CD14-positive monocyte (primary cell): Measurements from ENCODE around the gene TNFRSF1A. TPM values are rescaled to one million over a fixed set of nuclear protein-coding genes. Genes with fewer than 3 reads are reported as not detected.

Experiments used
- DNase-seq, 3 donors: peaks; one replicate each; pipeline ENCODE4 v3.0.0-alpha.2; 2011 to 2022
- H2AFZ ChIP-seq: 2 replicates; pipeline ENCODE4 v1.6.0; 2012; ENCODE audit warnings: mild to moderate bottlenecking, low read depth, low read length, inconsistent platforms; ENCODE audit not compliant: insufficient read depth, poor library complexity, severe bottlenecking
- H3K27ac ChIP-seq, 2 donors: 1 replicate in 1 of 2; 2 replicates in 1 of 2; pipeline ENCODE4 v1.5.1; 2012 to 2013; ENCODE audit warnings: low read length in 2 of 2, control low read depth in 1 of 2, inconsistent platforms in 1 of 2, low read depth in 1 of 2, mild to moderate bottlenecking in 1 of 2
- H3K27me3 ChIP-seq, 2 donors: one replicate each; pipeline versions ENCODE4 v1.6.0 to v1.6.1; 2011 to 2013; ENCODE audit warnings: low read length in 2 of 2; ENCODE audit not compliant: control insufficient read depth in 2 of 2, insufficient read depth in 2 of 2
- H3K36me3 ChIP-seq, 2 donors: replicated peaks in 1 of 2; 1 replicate in 1 of 2; 2 replicates in 1 of 2; pipeline versions ENCODE4 v1.5.1 to v1.6.1; 2012 to 2013; ENCODE audit warnings: low read length in 2 of 2, control low read depth in 1 of 2, inconsistent platforms in 1 of 2, mild to moderate bottlenecking in 1 of 2; ENCODE audit not compliant: insufficient read depth in 2 of 2, control insufficient read depth in 1 of 2
- H3K4me1 ChIP-seq, 2 donors: 1 replicate in 1 of 2; 2 replicates in 1 of 2; pipeline versions ENCODE4 v1.5.1 to v1.6.1; 2012 to 2013; ENCODE audit warnings: low read length in 2 of 2, control low read depth in 1 of 2, inconsistent platforms in 1 of 2, mild to moderate bottlenecking in 1 of 2, moderate library complexity in 1 of 2; ENCODE audit not compliant: insufficient read depth in 2 of 2, control insufficient read depth in 1 of 2
- H3K4me2 ChIP-seq: replicated peaks from 2 replicates; pipeline ENCODE3; 2012; ENCODE audit warnings: low read length, moderate library complexity, mild to moderate bottlenecking; ENCODE audit not compliant: poor library complexity, severe bottlenecking; ENCODE audit errors: extremely low read depth
- H3K4me3 ChIP-seq, 3 experiments: fragments of 200-600 bp in 1 of 3; sonication (generic) in 1 of 3; replicated peaks in 1 of 3; 1 replicate in 2 of 3; 2 replicates in 1 of 3; pipeline ENCODE4 v1.5.1; 2011 to 2013; ENCODE audit warnings: low read length in 3 of 3, mild to moderate bottlenecking in 3 of 3, control low read depth in 2 of 3, low read depth in 2 of 3, inconsistent platforms in 1 of 3, moderate library complexity in 1 of 3
- H3K79me2 ChIP-seq: 2 replicates; pipeline ENCODE4 v1.6.0; 2012; ENCODE audit warnings: mild to moderate bottlenecking, control low read depth, inconsistent platforms, low read length, moderate library complexity; ENCODE audit not compliant: insufficient read depth
- H3K9ac ChIP-seq: 2 replicates; pipeline ENCODE4 v1.6.0; 2017; ENCODE audit warnings: low read length, mild to moderate bottlenecking; ENCODE audit not compliant: insufficient read depth, poor library complexity, severe bottlenecking
- H3K9me3 ChIP-seq, 2 donors: replicated peaks in 1 of 2; 1 replicate in 1 of 2; 2 replicates in 1 of 2; pipeline versions ENCODE4 v1.5.1 to v1.6.1; 2012 to 2013; ENCODE audit warnings: low read length in 2 of 2, control low read depth in 1 of 2; ENCODE audit not compliant: control insufficient read depth in 1 of 2, insufficient read depth in 1 of 2
- H4K20me1 ChIP-seq: 2 replicates; pipeline ENCODE4 v1.6.0; 2012; ENCODE audit warnings: mild to moderate bottlenecking, low read length, control low read depth, moderate library complexity; ENCODE audit not compliant: insufficient read depth
- H3K27ac Mint-ChIP-seq, 7 donors: one replicate each; pipeline ENCODE4 v1.8.0; 2020; ENCODE audit warnings: mild to moderate bottlenecking in 7 of 7, mixed read lengths in 7 of 7, moderate library complexity in 6 of 7, inconsistent platforms in 2 of 7
- H3K27me3 Mint-ChIP-seq, 3 donors: one replicate each; pipeline ENCODE4 v1.8.0; 2021 to 2022; ENCODE audit warnings: low read depth in 3 of 3, mild to moderate bottlenecking in 3 of 3, mixed read lengths in 3 of 3, moderate library complexity in 3 of 3, inconsistent platforms in 1 of 3
- H3K36me3 Mint-ChIP-seq, 2 donors: one replicate each; pipeline ENCODE4 v1.8.0; 2020; ENCODE audit warnings: mixed read lengths in 2 of 2, inconsistent platforms in 1 of 2, mild to moderate bottlenecking in 1 of 2
- H3K4me1 Mint-ChIP-seq: one replicate; pipeline ENCODE4 v1.8.0; 2020; ENCODE audit warnings: mild to moderate bottlenecking, mixed read lengths
- H3K4me3 Mint-ChIP-seq, 2 donors: one replicate each; pipeline ENCODE4 v1.8.0; 2020; ENCODE audit warnings: mild to moderate bottlenecking in 2 of 2, mixed read lengths in 2 of 2, moderate library complexity in 1 of 2
- H3K9me3 Mint-ChIP-seq, 7 donors: one replicate each; pipeline ENCODE4 v1.8.0; 2020 to 2022; ENCODE audit warnings: mixed read lengths in 7 of 7, mild to moderate bottlenecking in 6 of 7, moderate library complexity in 6 of 7, inconsistent platforms in 2 of 7
- CTCF ChIP-seq: fragments of 200-600 bp; IDR thresholded peaks from one replicate; pipeline ENCODE4 v1.8.0; 2022; ENCODE audit warnings: antibody characterized with exemption, mild to moderate bottlenecking
- WGBS: methylation state at CpG from one replicate; pipeline ENCODE4 v1.1.5; 2013; ENCODE audit warnings: missing lambda C conversion rate; ENCODE audit not compliant: insufficient coverage; 5-methylcytosine and 5-hydroxymethylcytosine counted together
- intact Hi-C, 2 donors: fragments of 100-400 bp; cut with micrococcal nuclease; formaldehyde crosslinking; loops; one replicate each; pipeline versions ENCODE4 v1.15.0 to v1.15.1; 2023
- polyA plus RNA-seq, 3 donors: library from polyadenylated mRNA; depleted of rRNA in 1 of 3; unstranded in 2 of 3; stranded (reverse) in 1 of 3; fragments of 300-500 nt in 2 of 3; fragments of >200 nt in 1 of 3; fragmentation: Illumina TruSeq in 2 of 3; gene quantifications; 1 replicate in 2 of 3; 2 replicates in 1 of 3; pipeline ENCODE4 v1.2.3, GENCODE V29; 2012 to 2021

Gene TNFRSF1A
- polyA plus RNA-seq, 3 donors, result 108 to 157 (median 152) TPM

- Histone ChIP-seq H2AFZ (no peak overlapping the region), H3K79me2 (peaks cover 4% of the 10 kb centered on the region), H3K9ac (no peak overlapping the region), H3K4me2 (no peak overlapping the region), H4K20me1 (no peaks in the 10 kb centered on the region), H3K27ac (peak overlapping the region in 1 of 2 donors; percentile 22), H3K27me3 (no peaks in the 10 kb centered on the region), H3K9me3 (no peaks in the 10 kb centered on the region), H3K4me3 (no peak overlapping the region), H3K4me1 (peaks cover 63 to 69% of the 10 kb centered on the region in 2 donors), H3K36me3 (no peaks in the 10 kb centered on the region)
- TF ChIP-seq CTCF, result no peak
- Mint-ChIP-seq H3K27me3 (peaks cover 0 to 6% (median 3%) of the 10 kb centered on the region in 3 donors), H3K4me1 (peaks cover 70% of the 10 kb centered on the region), H3K27ac (peak overlapping the region in 5 of 7 donors; percentile 24 to 89 (median 78)), H3K9me3 (peaks cover 0 to 2% (median 0%) of the 10 kb centered on the region in 7 donors), H3K4me3 (no peak overlapping the region), H3K36me3 (peaks cover 0 to 3% of the 10 kb centered on the region in 2 donors)
- intact Hi-C loops, result no loop called here
- 49% methylated on average over 4 of the region's 5 CpGs for WGBS
- no peak for DNase-seq
Measured at GRCh38 chr12:6351622-6352021, 9.7 kb upstream of the TNFRSF1A start.

GRCh38 chr12:6347367-6348338 is 5.8 kb upstream of the TNFRSF1A start:
- Histone ChIP-seq H3K9ac (no peak overlapping the region), H3K79me2 (peaks cover 14% of the 10 kb centered on the region), H2AFZ (peak overlapping the region; percentile 63), H4K20me1 (no peaks in the 10 kb centered on the region), H3K4me3 (peak overlapping the region in 1 of 3 experiments; percentile 61), H3K27me3 (no peaks in the 10 kb centered on the region), H3K27ac (peak overlapping the region; percentile 27 to 31), H3K9me3 (no peaks in the 10 kb centered on the region), H3K36me3 (no peaks in the 10 kb centered on the region), H3K4me2 (peak overlapping the region; percentile 66), H3K4me1 (peaks cover 73 to 74% of the 10 kb centered on the region in 2 donors)
- peaks cover 0 to 3% of the 10 kb centered on the region in 2 donors for H3K36me3 Mint-ChIP-seq
- peak; percentile 51 to 56 (median 51) for DNase-seq
- H3K4me3 Mint-ChIP-seq, result peak overlapping the region; percentile 43 to 55
- H3K27me3 Mint-ChIP-seq, result peaks cover 0 to 8% (median 3%) of the 10 kb centered on the region in 3 donors
- H3K9me3 Mint-ChIP-seq, result no peaks in the 10 kb centered on the region
- H3K27ac Mint-ChIP-seq, result peak overlapping the region in 6 of 7 donors; percentile 50 to 96 (median 74)
- intact Hi-C loops, result no loop called here
- 2% methylated on average over 12 of the region's 19 CpGs for WGBS
- H3K4me1 Mint-ChIP-seq, result peaks cover 76% of the 10 kb centered on the region
- no peak for TF ChIP-seq CTCF
